ENCODE results near the gene MUC22. TPM values are rescaled to one million over a fixed set of nuclear protein-coding genes. Genes with fewer than 3 reads are reported as not detected.

Gene MUC22
- total and polyA plus RNA-seq, 2 of the 4 experiments (the other 2 are of a cell fraction) = 0.02 TPM; not detected in 1

DNA sequence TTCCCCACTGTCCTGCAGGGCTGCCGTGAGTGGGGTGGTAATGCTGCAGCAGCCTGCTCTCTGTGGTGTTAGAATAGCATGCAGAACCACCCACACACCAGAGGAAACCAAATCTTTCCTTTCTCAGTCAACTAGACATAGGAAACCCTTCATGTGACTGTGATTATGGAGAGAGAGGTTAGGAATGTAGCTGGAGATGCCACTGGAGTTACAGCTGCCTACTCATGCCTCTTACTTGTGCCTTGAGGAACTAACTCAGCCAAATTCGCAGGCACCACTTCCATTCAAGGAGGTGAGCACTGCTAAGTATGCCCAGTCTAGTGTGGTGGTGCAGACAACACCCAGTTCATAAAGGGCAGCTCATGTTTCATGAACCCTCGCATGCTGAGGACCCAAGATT, 27.4 kb downstream of the MUC22 start:
- H3K9me1 ChIP-seq (ENCODE audit: insufficient read depth, low read length) = peaks cover 9% of the 10 kb centered on the region; the same call in 1 of the 2 replicates
- CTCF ChIA-PET = interaction anchor here (1.3 kb wide), 1 partner anchor 14 kb away, joined by 4 read pairs; no protein-coding TSS in a partner anchor
- no peak overlapping the region for H3K4me2 ChIP-seq (ENCODE audit: low read depth, low read length)
- DNase-seq (peak; percentile 76), ATAC-seq (ENCODE audit: low read depth) (peak; percentile 89)
- H2BK5ac ChIP-seq (ENCODE audit: low read depth, low read length, poor library complexity, severe bottlenecking) = no peak overlapping the region
- H3K4me3 ChIP-seq (ENCODE audit: insufficient read depth, low read depth, low read length) = no peak overlapping the region
- no peak overlapping the region for H3K27ac ChIP-seq (ENCODE audit: insufficient read depth, low read length)
- intact Hi-C loops (cut with micrococcal nuclease) = no loop called here
- no peak overlapping the region; the same call in 1 of the 2 replicates for H3K14ac ChIP-seq (replicated peaks; ENCODE audit: low read depth, low read length)
- POLR2A ChIA-PET (ENCODE audit: unreplicated experiment) = no interaction called here
- H4K5ac ChIP-seq (ENCODE audit: low read depth, low read length) = no peak overlapping the region
- H3K23ac ChIP-seq (ENCODE audit: low read depth, low read length) = 0 out of 2 replicates have a peak overlapping the region, but pooled peaks have one; percentile 0
- no peaks in the 10 kb centered on the region for H3K79me1 ChIP-seq (ENCODE audit: low read depth in 1 of 2, low read length in 2 of 2)
- in situ Hi-C loops (cut with MboI; ENCODE audit: low sequenced_read_pairs) = no loop called here
- H3K4ac ChIP-seq (ENCODE audit: low read depth, low read length) = no peak overlapping the region
- peak overlapping the region; percentile 18 for H2AFZ ChIP-seq (replicated peaks; ENCODE audit: low read length, poor library complexity)
- H3K9ac ChIP-seq (ENCODE audit: low read depth, low read length) = no peak overlapping the region
- no peak overlapping the region for H3K56ac ChIP-seq (ENCODE audit: extremely low read depth, insufficient read depth, low read length)
- no peak overlapping the region for H2BK15ac ChIP-seq (ENCODE audit: low read depth, low read length)
- H3K36me3 ChIP-seq (ENCODE audit: control insufficient read depth, insufficient read depth, low read length) = no peaks in the 10 kb centered on the region
- H4K20me1 ChIP-seq (ENCODE audit: insufficient read depth, low read length) = no peaks in the 10 kb centered on the region
- H2BK20ac ChIP-seq (ENCODE audit: low read depth, low read length) = no peak overlapping the region
- no TSS peak for BruUV-seq (replicated peaks)
- H4K8ac ChIP-seq (ENCODE audit: low read depth in 2 of 2, low read length in 2 of 2) = no peak overlapping the region
- no peaks in the 10 kb centered on the region for H3K9me3 ChIP-seq (ENCODE audit: control insufficient read depth, insufficient read depth, low read length)
- no peak overlapping the region for H2AK9ac ChIP-seq (replicated peaks; ENCODE audit: low read depth, low read length, poor library complexity)
- no peak for TF ChIP-seq RCOR1 (IDR thresholded peaks at IDR 0.05; ENCODE audit: insufficient replicate concordance, low read length)
- no peak for TF ChIP-seq RFX5 (IDR thresholded peaks at IDR 0.05; ENCODE audit: low read depth, low read length)
- no peak for TF ChIP-seq CTCF (conservative IDR thresholded peaks at IDR 0.05; ENCODE audit: low read depth, low read length)
- TF ChIP-seq MXI1 (IDR thresholded peaks at IDR 0.05; ENCODE audit: borderline replicate concordance, low read depth, low read length) = no peak
- TF ChIP-seq NFE2L2 (IDR thresholded peaks at IDR 0.05; ENCODE audit: low read depth, low read length) = no peak
- peak; percentile 46; the same call in 1 of the 2 replicates for TF ChIP-seq USF2 (IDR thresholded peaks at IDR 0.05; ENCODE audit: low read depth, low read length)
- 0 out of 2 replicates have a peak, but pooled peaks have one; percentile 1 for TF ChIP-seq MAFK (IDR thresholded peaks at IDR 0.05; ENCODE audit: low read depth, low read length)
- TF ChIP-seq RAD21 (IDR thresholded peaks at IDR 0.05; ENCODE audit: low read length) = no peak
- no peak for TF ChIP-seq POLR2A (IDR thresholded peaks at IDR 0.05; ENCODE audit: low read depth, low read length)
- TF ChIP-seq BHLHE40 (IDR thresholded peaks at IDR 0.05; ENCODE audit: low read depth, low read length) = peak; percentile 58; the same call in 1 of the 2 replicates
- no peak for TF ChIP-seq MAZ (IDR thresholded peaks at IDR 0.05; ENCODE audit: borderline replicate concordance, low read depth, low read length)
- TF ChIP-seq, protein P1, sequence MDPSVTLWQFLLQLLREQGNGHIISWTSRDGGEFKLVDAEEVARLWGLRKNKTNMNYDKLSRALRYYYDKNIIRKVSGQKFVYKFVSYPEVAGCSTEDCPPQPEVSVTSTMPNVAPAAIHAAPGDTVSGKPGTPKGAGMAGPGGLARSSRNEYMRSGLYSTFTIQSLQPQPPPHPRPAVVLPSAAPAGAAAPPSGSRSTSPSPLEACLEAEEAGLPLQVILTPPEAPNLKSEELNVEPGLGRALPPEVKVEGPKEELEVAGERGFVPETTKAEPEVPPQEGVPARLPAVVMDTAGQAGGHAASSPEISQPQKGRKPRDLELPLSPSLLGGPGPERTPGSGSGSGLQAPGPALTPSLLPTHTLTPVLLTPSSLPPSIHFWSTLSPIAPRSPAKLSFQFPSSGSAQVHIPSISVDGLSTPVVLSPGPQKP (IDR thresholded peaks at IDR 0.05; ENCODE audit: borderline replicate concordance, low read depth, low read length) = no peak
- TF ChIP-seq CHD1 (IDR thresholded peaks at IDR 0.05; ENCODE audit: low read depth, low read length) = no peak
- no peak for TF ChIP-seq FOS (IDR thresholded peaks at IDR 0.05; ENCODE audit: low read depth, low read length)
- TF ChIP-seq CEBPB (IDR thresholded peaks at IDR 0.05; ENCODE audit: low read depth, low read length) = no peak
- no peak for TF ChIP-seq SMC3 (IDR thresholded peaks at IDR 0.05; ENCODE audit: low read depth, low read length)
- H3K4me1 ChIP-seq (ENCODE audit: control insufficient read depth, insufficient read depth, low read length) = peaks cover 8% of the 10 kb centered on the region
- H2AK5ac ChIP-seq (ENCODE audit: low read depth, low read length) = no peak overlapping the region
- no peak overlapping the region; the same call in 1 of the 2 replicates for H4K91ac ChIP-seq (ENCODE audit: insufficient read depth, low read depth, low read length)
- dilution Hi-C loops (cut with HindIII; ENCODE audit: low sequenced_read_pairs, unreplicated experiment) = no loop called here
- 0 out of 2 replicates have a peak, but pooled peaks cover 6% of the 10 kb centered on the region for H3K27me3 ChIP-seq (ENCODE audit: control insufficient read depth, insufficient read depth, low read length)
- no CpG with 5 or more reads among the region's 3 CpGs for WGBS, 2 experiments (ENCODE audit: extremely low coverage in 2 of 2, insufficient read length in 1 of 2)
- H2BK120ac ChIP-seq (ENCODE audit: low read depth, low read length) = no peak overlapping the region
- H3K18ac ChIP-seq (ENCODE audit: low read depth, low read length) = no peak overlapping the region

All from IMR-90 (cell line).